HCT116 (cell line): ENCODE results near the gene SLC16A4. TPM values are rescaled to one million over a fixed set of nuclear protein-coding genes. Genes with fewer than 3 reads are reported as not detected.

Experiments used
- ATAC-seq: fragments of 200-7000 bp; cut with Tn5 transposase; 2 replicates; pipeline ENCODE4 v1.9.1; 2020; ENCODE audit warnings: mild to moderate bottlenecking, moderate library complexity
- BruUV-seq: library from RNA; stranded (reverse); fragments of 400-500 nt; replicated peaks from 2 replicates; lab custom pipeline; 2021; lab: Mats Ljungman, UMichigan
- CTCF ChIA-PET: fragments of 300-600 bp; sonication (Branson Sonifier 250); formaldehyde crosslinking; loops from one replicate; lab custom pipeline; 2021; ENCODE audit warnings: antibody characterized with exemption; lab: Charles Lee
- POLR2A ChIA-PET: fragments of 300-600, 350-600 bp; sonication (Branson Sonifier 250); formaldehyde crosslinking; loops from one replicate; lab custom pipeline; 2021; ENCODE audit warnings: antibody characterized with exemption; lab: Charles Lee
- RAD21 ChIA-PET, 2 experiments: fragments of 300-600 bp; sonication (Branson Sonifier 250); formaldehyde crosslinking; loops; one replicate each; lab custom pipeline; 2023; ENCODE audit warnings: low total read pairs in 2 of 2; ENCODE audit not compliant: uncharacterized antibody in 2 of 2, unreplicated experiment in 2 of 2, low non-redundant PET in 1 of 2; lab: Charles Lee
- DNase-seq: peaks from one replicate; pipeline ENCODE4 v3.0.0-alpha.2; 2010; ENCODE audit warnings: low read depth, low spot score
- H2AFZ ChIP-seq: fragments of 200-600 bp; shearing (Covaris generic), sonication (generic); 2 replicates; pipeline ENCODE4 v1.6.1; 2017; ENCODE audit warnings: low read depth, mixed run types, mixed read lengths, antibody characterized with exemption, low read length; ENCODE audit not compliant: poor library complexity, severe bottlenecking
- H3K27ac ChIP-seq: 2 replicates; pipeline ENCODE4 v1.5.1; 2012; ENCODE audit warnings: low read depth, low read length
- H3K27me3 ChIP-seq: fragments of 200-600 bp; sonication (generic); 2 replicates; pipeline ENCODE4 v1.6.1; 2016; ENCODE audit warnings: mixed run types, low read length, mixed read lengths; ENCODE audit not compliant: insufficient read depth
- H3K36me3 ChIP-seq, 2 experiments: fragments of 200-500 bp in 1 of 2; fragments of 200-600 bp in 1 of 2; sonication (Bioruptor generic) in 1 of 2; sonication (generic) in 1 of 2; 2 replicates each; pipeline versions ENCODE4 v1.5.1 to v1.6.1; 2014 to 2016; ENCODE audit warnings: low read length in 2 of 2, inconsistent platforms in 1 of 2, mixed read lengths in 1 of 2, mixed run types in 1 of 2; ENCODE audit not compliant: insufficient read depth in 2 of 2, control insufficient read depth in 1 of 2
- H3K4me1 ChIP-seq, 2 experiments: fragments of 200-600 bp in 1 of 2; sonication (generic) in 1 of 2; 2 replicates each; pipeline versions ENCODE4 v1.5.1 to v1.6.1; 2012 to 2017; ENCODE audit warnings: low read length in 2 of 2, inconsistent platforms in 1 of 2, mild to moderate bottlenecking in 1 of 2, mixed read lengths in 1 of 2, mixed run types in 1 of 2, moderate library complexity in 1 of 2; ENCODE audit not compliant: insufficient read depth in 2 of 2, control insufficient read depth in 1 of 2
- H3K4me2 ChIP-seq: fragments of 200-600 bp; sonication (generic); 2 replicates; pipeline ENCODE4 v1.6.1; 2017; ENCODE audit warnings: mixed run types, low read length, mixed read lengths
- H3K4me3 ChIP-seq, 2 experiments: fragments of 200-600 bp in 1 of 2; sonication (generic) in 1 of 2; replicated peaks in 1 of 2; 2 replicates each; pipeline ENCODE4 v1.5.1; 2011 to 2016; ENCODE audit warnings: low read length in 2 of 2, control low read depth in 1 of 2, low read depth in 1 of 2, mild to moderate bottlenecking in 1 of 2, mixed read lengths in 1 of 2, mixed run types in 1 of 2
- H3K79me2 ChIP-seq: fragments of 200-600 bp; sonication (generic); 2 replicates; pipeline ENCODE4 v1.6.1; 2017; ENCODE audit warnings: mild to moderate bottlenecking, mixed run types, low read length, moderate library complexity, mixed read lengths; ENCODE audit not compliant: insufficient read depth
- H3K9ac ChIP-seq: fragments of 200-600 bp; sonication (generic); 2 replicates; pipeline ENCODE4 v1.6.1; 2016; ENCODE audit warnings: low read length, mixed read lengths
- H3K9me2 ChIP-seq: fragments of 200-600 bp; sonication (generic), shearing (Covaris generic); 2 replicates; pipeline ENCODE4 v1.6.1; 2017; ENCODE audit warnings: mixed run types, mild to moderate bottlenecking, moderate library complexity; ENCODE audit not compliant: insufficient read depth
- H3K9me3 ChIP-seq, 2 experiments: fragments of 200-500 bp in 1 of 2; fragments of 200-600 bp in 1 of 2; sonication (Bioruptor generic) in 1 of 2; sonication (generic) in 1 of 2; 2 replicates each; pipeline ENCODE4 v1.6.1; 2014 to 2017; ENCODE audit warnings: low read length in 2 of 2, mixed read lengths in 2 of 2, inconsistent platforms in 1 of 2, low read depth in 1 of 2, mild to moderate bottlenecking in 1 of 2, mixed run types in 1 of 2, moderate library complexity in 1 of 2; ENCODE audit not compliant: control insufficient read depth in 1 of 2, insufficient read depth in 1 of 2
- H4K20me1 ChIP-seq: fragments of 200-600 bp; sonication (generic), shearing (Covaris generic); 2 replicates; pipeline ENCODE4 v1.6.1; 2017; ENCODE audit warnings: mixed run types, mild to moderate bottlenecking, moderate library complexity; ENCODE audit not compliant: insufficient read depth
- CBX3 ChIP-seq: IDR thresholded peaks from 2 replicates; pipeline ENCODE4 v1.6.1; 2012; ENCODE audit warnings: low read depth
- CEBPB ChIP-seq: IDR thresholded peaks from 2 replicates; pipeline ENCODE4 v1.6.1; 2012; ENCODE audit warnings: low read depth
- EGR1 ChIP-seq: IDR thresholded peaks from 2 replicates; pipeline ENCODE4 v1.6.1; 2012; ENCODE audit warnings: low read depth
- EZH2phosphoT487 ChIP-seq: fragments of 200-600 bp; IDR thresholded peaks from 2 replicates; pipeline ENCODE4 v1.6.1; 2018; ENCODE audit warnings: antibody characterized with exemption, borderline replicate concordance
- FOSL1 ChIP-seq: IDR thresholded peaks from 2 replicates; pipeline ENCODE4 v1.6.1; 2012; ENCODE audit warnings: low read depth
- JUND ChIP-seq: IDR thresholded peaks from 2 replicates; pipeline ENCODE4 v1.6.1; 2012
- MAX ChIP-seq: IDR thresholded peaks from 2 replicates; pipeline ENCODE4 v1.6.1; 2012
- POLR2A ChIP-seq: IDR thresholded peaks from 2 replicates; pipeline ENCODE4 v1.7.0; 2011; ENCODE audit warnings: borderline replicate concordance; ENCODE audit not compliant: insufficient read depth, insufficient read length; ENCODE audit errors: extremely low read depth
- POLR2AphosphoS5 ChIP-seq: IDR thresholded peaks from 2 replicates; pipeline ENCODE4 v1.6.1; 2011; ENCODE audit warnings: mild to moderate bottlenecking, low read depth, low read length, moderate library complexity
- RAD21 ChIP-seq: IDR thresholded peaks from 2 replicates; pipeline ENCODE4 v1.6.1; 2012; ENCODE audit warnings: low read depth, mild to moderate bottlenecking
- REST ChIP-seq: IDR thresholded peaks from 2 replicates; pipeline ENCODE4 v1.6.1; 2012; ENCODE audit warnings: low read depth
- SP1 ChIP-seq: IDR thresholded peaks from 2 replicates; pipeline ENCODE4 v1.6.1; 2012; ENCODE audit warnings: low read depth
- SRF ChIP-seq: IDR thresholded peaks from 2 replicates; pipeline ENCODE4 v1.6.1; 2012; ENCODE audit warnings: low read depth
- TCF7L2 ChIP-seq: IDR thresholded peaks from 2 replicates; pipeline ENCODE4 v1.7.0; 2011; ENCODE audit warnings: borderline replicate concordance, inconsistent platforms; ENCODE audit not compliant: insufficient read depth, insufficient read length; ENCODE audit errors: extremely low read depth
- ZFX ChIP-seq: fragments of 450-650 bp; IDR thresholded peaks from 2 replicates; pipeline ENCODE4 v1.6.1; 2017
- ZNF274 ChIP-seq: fragments of 200-500 bp; sonication (Bioruptor generic); IDR thresholded peaks from 2 replicates; pipeline ENCODE4 v1.6.1; 2014; ENCODE audit warnings: mild to moderate bottlenecking, low read depth, low read length, inconsistent platforms
- intact Hi-C: fragments of 100-400 bp; cut with micrococcal nuclease; formaldehyde crosslinking; loops from 2 replicates; pipeline ENCODE4 v1.10.0; 2022
- total RNA-seq: library from RNA; stranded (reverse); gene quantifications from one replicate; pipeline ENCODE4 v1.2.1, GENCODE V29; 2021; ENCODE audit not compliant: unreplicated experiment

Gene SLC16A4
- total RNA-seq, 1 experiment from 2014 or later = 0.20 TPM

GRCh38 chr1:110394493-110394820 is 3.6 kb upstream of the SLC16A4 start:
- 0 out of 4 replicates have a peak, but pooled peaks cover 0 to 3% of the 10 kb centered on the region in 2 experiments for H3K36me3 ChIP-seq
- no peak for TF ChIP-seq FOSL1
- no peak for TF ChIP-seq SP1
- TF ChIP-seq RAD21 = no peak
- TF ChIP-seq CEBPB = no peak
- TF ChIP-seq TCF7L2 = no peak
- TF ChIP-seq EZH2phosphoT487 = no peak
- no peak for TF ChIP-seq POLR2A
- TF ChIP-seq, all 23 proteins: peak for 0
- ATAC-seq (no peak), DNase-seq (no peak)
- BruUV-seq = no TSS peak
- CTCF ChIA-PET = no interaction called here
- RAD21 ChIA-PET = no interaction called here
- Histone ChIP-seq H3K9me3 (no peaks in the 10 kb centered on the region), H4K20me1 (no peaks in the 10 kb centered on the region), H3K27ac (no peak overlapping the region), H3K4me1 (peaks cover 0 to 12% of the 10 kb centered on the region in 2 experiments; a peak in 2 of 4 replicates), H2AFZ (no peak overlapping the region), H3K4me2 (no peak overlapping the region), H3K9ac (no peak overlapping the region), H3K27me3 (no peaks in the 10 kb centered on the region), H3K79me2 (no peaks in the 10 kb centered on the region), H3K9me2 (no peaks in the 10 kb centered on the region), H3K4me3 (no peak overlapping the region)
- POLR2A ChIA-PET = no interaction called here
- intact Hi-C loops = no loop called here

- Histone ChIP-seq H3K79me2 (no peaks in the 10 kb centered on the region), H3K9me2 (no peaks in the 10 kb centered on the region), H3K4me1 (peaks cover 0 to 12% of the 10 kb centered on the region in 2 experiments; a peak in 2 of 4 replicates), H3K27me3 (no peaks in the 10 kb centered on the region), H4K20me1 (no peaks in the 10 kb centered on the region), H3K9ac (no peak overlapping the region), H3K4me2 (peak overlapping the region; percentile 20), H3K27ac (no peak overlapping the region), H3K4me3 (no peak overlapping the region), H3K36me3 (peaks cover 0 to 6% of the 10 kb centered on the region in 2 experiments; a peak in 2 of 4 replicates), H2AFZ (no peak overlapping the region), H3K9me3 (no peaks in the 10 kb centered on the region)
- DNase-seq (no peak), ATAC-seq (no peak)
- RAD21 ChIA-PET = no interaction called here
- no TSS peak for BruUV-seq
- POLR2A ChIA-PET = no interaction called here
- CTCF ChIA-PET = no interaction called here
- intact Hi-C loops = no loop called here
- no peak for TF ChIP-seq EGR1
- no peak for TF ChIP-seq JUND
- TF ChIP-seq TCF7L2 = no peak
- no peak for TF ChIP-seq REST
- TF ChIP-seq MAX = no peak
- no peak for TF ChIP-seq ZNF274
- TF ChIP-seq ZFX = no peak
- no peak for TF ChIP-seq POLR2A
- no peak for TF ChIP-seq CBX3
- no peak for TF ChIP-seq FOSL1
- no peak for TF ChIP-seq SRF
- TF ChIP-seq POLR2AphosphoS5 = no peak
- no peak for TF ChIP-seq CEBPB
These were observed 3.1 kb upstream of the SLC16A4 start for GRCh38 chr1:110393691-110394492.
